ENCODE results near the gene WIPF1. TPM values are rescaled to one million over a fixed set of nuclear protein-coding genes. Genes with fewer than 3 reads are reported as not detected.

WIPF1 gene
- total RNA-seq, 6 experiments from 2014 or later: 33.0 to 41.7 (median 38.5) TPM

GRCh38 chr2:174632841-174633622 lies 35.4 kb upstream of the WIPF1 start:
- Mint-ChIP-seq H3K36me3 (ENCODE audit: low read depth) (peaks cover 15% of the 10 kb centered on the region; the same call in 1 of the 2 replicates), H3K4me1 (ENCODE audit: low read depth) (peaks cover 81% of the 10 kb centered on the region), H3K4me3 (peak overlapping the region; percentile 77), H3K27me3 (ENCODE audit: insufficient read depth) (no peaks in the 10 kb centered on the region; the same call in 1 of the 2 replicates), H3K27ac (peak overlapping the region; percentile 94), H3K9me3 (no peaks in the 10 kb centered on the region)
- TF ChIP-seq CTCF (IDR thresholded peaks at IDR 0.05): no peak
- no peak for DNase-seq

- Mint-ChIP-seq H3K9me3 (no peaks in the 10 kb centered on the region), H3K36me3 (ENCODE audit: low read depth) (peaks cover 25% of the 10 kb centered on the region), H3K4me3 (peak overlapping the region; percentile 62), H3K27me3 (ENCODE audit: insufficient read depth) (no peaks in the 10 kb centered on the region; the same call in none of the 2 replicates), H3K4me1 (ENCODE audit: low read depth) (peaks cover 72% of the 10 kb centered on the region), H3K27ac (peak overlapping the region; percentile 92)
- TF ChIP-seq CTCF (IDR thresholded peaks at IDR 0.05): no peak
- peak; percentile 93 for DNase-seq
Measured at GRCh38 chr2:174631009-174631981, 33.7 kb upstream of the WIPF1 start.

GRCh38 chr2:174630107-174630506 lies 32.5 kb upstream of the WIPF1 start:
- no peak for DNase-seq
- H3K27ac Mint-ChIP-seq: peak overlapping the region; percentile 92
- H3K36me3 Mint-ChIP-seq (ENCODE audit: low read depth): peaks cover 25% of the 10 kb centered on the region
- H3K4me1 Mint-ChIP-seq (ENCODE audit: low read depth): peaks cover 60% of the 10 kb centered on the region
- no peak for TF ChIP-seq CTCF (IDR thresholded peaks at IDR 0.05)
- no peaks in the 10 kb centered on the region; the same call in none of the 2 replicates for H3K27me3 Mint-ChIP-seq (ENCODE audit: insufficient read depth)
- no peaks in the 10 kb centered on the region for H3K9me3 Mint-ChIP-seq
- H3K4me3 Mint-ChIP-seq: no peak overlapping the region

GRCh38 chr2:174629506-174629905 lies 31.9 kb upstream of the WIPF1 start:
- Mint-ChIP-seq H3K4me3 (no peak overlapping the region), H3K4me1 (ENCODE audit: low read depth) (peaks cover 54% of the 10 kb centered on the region), H3K27ac (peak overlapping the region; percentile 44), H3K9me3 (no peaks in the 10 kb centered on the region), H3K36me3 (ENCODE audit: low read depth) (peaks cover 25% of the 10 kb centered on the region), H3K27me3 (ENCODE audit: insufficient read depth) (no peaks in the 10 kb centered on the region; the same call in none of the 2 replicates)
- no peak for TF ChIP-seq CTCF (IDR thresholded peaks at IDR 0.05)
- no peak for DNase-seq

GRCh38 chr2:174628528-174629169 lies 31.0 kb upstream of the WIPF1 start:
- H3K4me1 Mint-ChIP-seq (ENCODE audit: low read depth): peaks cover 45% of the 10 kb centered on the region

More at GRCh38 chr2:174628528-174629169, 31.0 kb upstream of the WIPF1 start:
- no peak for DNase-seq
- TF ChIP-seq CTCF (IDR thresholded peaks at IDR 0.05): no peak
- Mint-ChIP-seq H3K27ac (no peak overlapping the region), H3K9me3 (no peaks in the 10 kb centered on the region), H3K4me3 (no peak overlapping the region), H3K27me3 (ENCODE audit: insufficient read depth) (no peaks in the 10 kb centered on the region; the same call in none of the 2 replicates), H3K36me3 (ENCODE audit: low read depth) (peaks cover 25% of the 10 kb centered on the region)
